ENCODE data around the gene PSMC4.

The PSMC4 gene

DNA sequence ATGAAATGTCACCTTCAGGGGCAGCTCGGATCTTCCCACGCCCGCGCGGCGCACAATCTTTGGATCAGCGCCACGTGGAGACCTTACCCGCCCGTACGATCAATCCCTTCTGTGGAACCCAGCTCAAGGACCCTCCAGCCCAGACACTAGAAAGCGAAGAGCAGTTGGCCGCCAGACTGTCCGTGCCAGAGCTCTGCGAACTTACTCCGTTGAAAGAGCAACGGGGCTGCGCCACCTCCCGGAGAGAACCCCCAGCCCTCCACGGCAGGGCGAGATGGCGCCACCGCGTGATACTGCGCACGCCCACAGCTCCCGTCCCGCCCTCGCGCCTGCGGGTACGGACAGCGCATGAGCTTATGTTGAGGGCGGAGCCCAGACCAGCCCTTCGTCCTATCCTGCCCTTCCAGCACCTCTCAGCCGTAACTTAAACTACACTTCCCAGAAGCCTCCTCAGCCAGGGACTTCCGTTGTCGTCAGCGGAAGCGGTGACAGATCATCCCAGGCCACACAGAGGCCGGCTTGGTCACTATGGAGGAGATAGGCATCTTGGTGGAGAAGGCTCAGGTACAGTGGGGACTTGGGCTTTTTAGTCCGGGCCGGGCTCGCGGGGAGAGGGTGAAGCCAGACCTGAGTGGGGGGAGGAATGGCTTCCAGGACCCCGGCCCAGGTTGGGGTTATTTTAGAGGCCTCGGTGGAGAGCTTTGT, at the start of gene PSMC4:
PSMC4 (plus strand) TSS at position 491 of the 705 bp plus-strand sequence; CDS start at position 529, 38 bp downstream.
- peak; percentile 98 for DNase-seq (ENCODE audit: low read depth)

DNA sequence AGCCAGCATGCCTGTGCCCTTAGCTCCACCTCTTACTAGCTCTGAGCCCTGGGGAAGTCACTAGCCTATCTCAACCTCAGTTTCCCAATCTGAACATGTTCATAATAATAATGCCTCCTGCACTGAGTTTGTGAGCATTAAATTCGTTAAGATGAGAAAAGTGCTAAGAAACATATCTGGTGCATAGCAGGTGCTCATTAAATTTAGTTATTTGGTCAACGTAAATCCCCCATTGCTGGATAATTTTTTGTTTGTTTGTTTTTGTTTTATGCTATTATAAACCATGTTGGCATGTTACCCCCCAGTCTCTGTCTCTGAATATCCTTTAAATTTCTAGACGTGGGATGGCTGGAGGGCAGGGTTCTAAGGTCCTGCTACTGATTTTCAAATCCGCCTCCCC, 47.1 kb upstream of the PSMC4 start:
- no peak for DNase-seq (ENCODE audit: low read depth)

DNA sequence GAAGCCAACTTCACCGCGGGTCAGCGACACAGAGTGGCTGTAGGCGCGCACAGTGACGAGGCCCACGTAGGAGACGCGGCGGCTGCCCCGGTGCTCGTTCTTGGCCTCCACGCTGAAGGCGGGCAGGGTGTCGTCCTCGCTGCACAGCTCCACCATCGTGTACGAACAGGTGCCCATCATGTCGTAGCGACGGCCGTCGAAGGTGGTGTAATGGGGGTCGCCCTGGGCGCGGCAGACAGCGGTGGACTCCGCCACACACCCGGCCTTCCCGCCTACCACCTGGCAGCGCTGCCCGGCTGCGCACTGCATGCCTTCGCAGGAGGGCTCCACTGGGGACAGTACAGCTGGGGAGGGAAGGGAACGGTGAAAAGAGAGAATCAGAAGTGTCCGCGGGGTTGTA, 46.6 kb upstream of the PSMC4 start:
- no peak for DNase-seq (ENCODE audit: low read depth)

DNA sequence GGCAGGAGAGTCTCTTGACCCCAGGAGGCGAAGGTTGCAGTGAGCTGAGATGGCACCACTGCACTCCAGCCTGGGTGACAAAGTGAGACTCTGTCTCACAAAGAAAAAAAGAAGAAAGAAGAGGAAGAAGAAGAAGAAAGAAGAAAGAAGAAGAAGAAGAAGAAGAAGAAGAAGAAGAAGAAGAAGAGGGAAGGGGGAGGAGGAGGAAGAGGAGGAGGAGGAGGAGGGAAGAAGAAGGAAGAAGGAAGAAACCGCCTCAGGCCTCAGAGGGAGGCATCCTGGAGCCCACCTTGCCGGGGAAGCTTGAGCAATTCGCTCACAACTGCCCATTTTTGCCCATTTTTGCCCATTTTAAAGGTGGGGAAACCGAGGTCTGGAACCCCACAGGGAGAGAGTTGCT, 46.0 kb upstream of the PSMC4 start:
- DNase-seq (ENCODE audit: low read depth) = no peak

DNA sequence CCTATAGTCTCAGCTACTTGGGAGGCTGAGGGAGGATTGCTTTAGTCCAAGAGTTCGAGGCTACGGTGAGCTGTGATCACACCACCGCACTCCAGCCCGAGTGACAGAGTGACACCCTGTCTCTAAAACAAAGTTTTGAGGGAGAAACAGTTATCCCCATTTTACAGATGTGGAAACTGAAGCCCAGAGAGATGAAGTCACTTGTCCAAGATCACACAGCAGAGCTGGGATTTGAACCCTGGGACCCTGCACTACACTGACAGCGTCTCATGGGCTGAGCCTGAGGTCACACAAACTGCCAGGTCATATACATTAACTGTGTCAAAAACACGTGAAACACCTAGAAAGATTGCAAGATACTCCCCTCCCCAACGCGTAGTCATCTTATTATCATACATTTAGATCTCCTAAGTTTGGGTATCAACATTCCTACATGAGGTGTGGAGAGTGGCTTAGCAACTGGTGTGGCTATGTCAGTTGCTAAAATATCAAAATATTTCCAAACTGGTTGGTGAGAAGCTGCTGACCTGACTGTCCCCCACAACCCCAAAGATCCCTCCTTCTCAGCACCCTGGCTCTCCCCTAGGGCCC, 44.7 kb upstream of the PSMC4 start:
- DNase-seq (ENCODE audit: low read depth) = no peak

DNA sequence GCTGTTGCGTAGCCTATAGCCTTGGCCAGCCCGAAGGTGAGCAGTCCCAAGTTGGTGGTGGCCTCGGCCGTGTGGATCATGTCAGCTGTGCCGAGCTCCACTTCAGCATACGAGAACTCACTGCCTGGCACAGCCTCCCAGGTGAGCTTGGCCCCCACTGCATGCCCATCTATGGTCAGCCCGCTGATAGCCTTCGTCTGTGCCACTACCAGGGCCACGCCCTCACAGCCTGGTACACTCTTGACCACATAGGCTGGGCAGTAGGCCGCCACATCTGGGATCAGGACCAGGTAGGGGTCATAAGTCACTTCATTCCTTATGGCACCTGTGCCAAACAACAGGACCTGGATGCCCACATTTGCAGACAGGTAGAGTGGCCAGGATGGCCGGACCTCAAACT, 43.9 kb upstream of the PSMC4 start:
- no peak for DNase-seq (ENCODE audit: low read depth)

DNA sequence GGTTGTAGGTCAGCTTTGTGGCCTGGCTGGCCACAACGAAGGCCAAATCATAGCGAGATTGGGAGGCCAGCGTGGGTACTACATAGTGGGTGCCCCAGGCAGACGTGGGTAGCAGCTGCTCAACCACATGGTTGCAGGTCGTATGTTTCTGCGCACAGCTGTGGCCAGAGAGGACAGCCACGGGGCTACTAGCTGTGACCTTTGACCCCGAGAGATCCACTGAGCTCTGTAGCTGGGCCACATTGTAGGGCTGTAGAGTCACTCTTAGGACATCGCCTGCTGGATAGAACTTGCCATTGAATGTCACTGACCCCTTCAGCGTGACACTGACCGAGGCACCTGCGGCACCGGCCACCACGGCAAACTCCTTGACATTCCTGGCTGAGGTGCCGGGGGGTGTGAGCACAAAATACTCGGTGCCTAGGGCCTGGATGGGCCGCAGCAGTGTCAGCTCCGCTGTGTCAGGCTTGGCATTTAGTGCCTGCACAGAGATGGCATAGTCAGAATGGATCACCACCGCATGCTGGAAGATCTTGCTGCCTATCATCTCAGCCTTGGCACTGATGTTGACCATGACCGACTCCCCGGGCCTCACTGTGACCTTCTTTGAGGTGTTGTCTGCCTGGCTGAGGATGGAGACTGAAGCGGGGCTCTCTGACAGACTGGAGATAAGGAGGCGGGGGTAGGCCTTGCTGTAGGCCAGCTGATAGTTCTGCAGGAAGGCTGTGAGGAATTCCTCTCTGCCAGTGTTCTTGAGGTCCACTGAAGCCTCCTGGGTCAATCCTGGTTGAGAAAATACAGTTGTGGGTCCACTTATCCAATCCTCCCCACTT, 43.2 kb upstream of the PSMC4 start:
- DNase-seq (ENCODE audit: low read depth) = no peak

DNA sequence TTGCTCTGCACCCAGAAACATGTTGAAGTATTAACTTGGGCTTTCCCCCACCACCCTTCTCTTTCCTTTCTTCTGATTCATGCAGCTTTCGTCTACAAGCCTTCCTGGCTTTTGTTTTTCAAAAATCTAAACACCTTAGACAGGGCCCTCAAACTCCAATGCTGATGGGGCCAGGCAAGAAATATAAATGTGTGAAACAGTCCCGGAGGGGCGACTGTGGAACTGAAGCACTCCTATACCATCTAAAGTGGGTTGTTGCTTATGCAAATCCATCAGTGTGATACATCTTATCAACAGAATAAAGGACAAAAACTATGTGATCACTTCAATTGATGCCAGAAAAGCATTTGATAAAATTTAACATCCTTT, 42.6 kb upstream of the PSMC4 start:
- DNase-seq (ENCODE audit: low read depth) = no peak

DNA sequence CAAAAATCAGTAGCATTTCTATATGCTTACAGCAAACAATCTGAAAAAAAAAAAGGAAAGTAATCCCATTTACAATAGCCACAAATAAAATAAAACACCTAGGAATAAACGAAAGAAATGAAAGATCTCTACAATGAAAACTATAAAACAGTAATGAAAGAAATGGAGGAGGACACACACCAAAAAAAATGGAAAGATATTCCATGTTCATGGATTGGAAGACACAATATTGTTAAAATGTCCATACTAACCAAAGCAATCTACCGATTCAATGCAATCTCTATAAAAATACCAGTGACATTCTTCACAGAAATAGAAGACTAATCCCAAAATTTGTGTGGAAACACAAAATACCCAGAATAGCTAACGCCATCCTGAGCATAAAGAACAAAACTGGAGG, 41.2 kb upstream of the PSMC4 start:
- DNase-seq (ENCODE audit: low read depth) = no peak

DNA sequence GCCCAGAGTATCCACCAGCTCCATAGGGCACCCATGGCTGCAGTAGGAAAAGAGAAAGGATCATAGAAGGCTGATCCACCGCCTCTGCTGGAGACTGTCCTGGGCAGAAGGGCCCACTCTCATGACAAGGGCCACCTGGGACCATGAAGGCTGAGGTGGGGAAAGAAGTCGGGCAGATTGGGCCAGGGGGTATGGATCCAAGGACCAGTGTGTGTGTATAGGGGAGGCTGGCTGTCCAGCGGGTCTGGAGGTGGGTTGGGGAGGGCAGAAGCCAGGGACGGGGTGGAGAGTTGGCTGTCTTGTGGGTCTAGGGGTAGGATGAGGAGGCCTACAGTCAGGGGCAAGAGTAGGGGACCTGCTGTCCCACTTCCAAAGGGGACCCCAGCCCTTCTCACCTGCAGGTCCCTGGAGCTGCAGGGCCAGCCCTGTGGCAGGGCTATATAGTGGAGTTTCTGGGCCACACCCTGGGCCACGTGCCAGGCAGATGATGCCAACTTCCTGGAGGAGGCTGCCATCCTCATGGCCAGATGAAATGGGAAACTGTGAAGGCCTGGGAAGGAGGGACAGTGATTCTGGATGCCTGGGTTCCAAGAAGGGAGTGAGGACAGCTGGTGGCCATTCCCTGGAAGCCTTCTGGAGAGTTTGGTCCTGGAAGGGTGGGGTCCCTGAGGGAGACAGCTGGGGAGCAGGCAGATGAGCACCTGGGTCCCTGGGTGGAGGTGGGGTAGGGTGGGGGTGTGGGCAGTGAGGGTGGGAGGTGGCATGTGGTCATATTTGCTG, 36.2 kb upstream of the PSMC4 start, which contains the start of gene FCGBP:
FCGBP (minus strand) TSS at position 51 of the 780 bp plus-strand sequence.
- no peak for DNase-seq (ENCODE audit: low read depth)

DNA sequence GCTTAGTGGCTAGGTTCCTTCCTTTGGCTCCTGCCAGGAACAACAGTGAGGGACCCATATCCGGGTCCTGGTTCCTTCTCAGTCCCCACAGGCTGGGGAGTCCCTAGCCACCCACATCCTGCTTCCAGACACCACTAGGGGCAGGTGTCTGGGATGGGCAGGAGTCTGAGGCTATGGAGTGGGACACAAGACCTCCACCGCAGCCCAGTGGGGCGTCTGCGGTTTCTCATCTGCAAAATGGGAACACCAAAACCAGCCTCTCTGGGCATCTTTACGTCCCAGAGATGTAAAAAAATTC, 35.7 kb upstream of the PSMC4 start:
- no peak for DNase-seq (ENCODE audit: low read depth)

DNA sequence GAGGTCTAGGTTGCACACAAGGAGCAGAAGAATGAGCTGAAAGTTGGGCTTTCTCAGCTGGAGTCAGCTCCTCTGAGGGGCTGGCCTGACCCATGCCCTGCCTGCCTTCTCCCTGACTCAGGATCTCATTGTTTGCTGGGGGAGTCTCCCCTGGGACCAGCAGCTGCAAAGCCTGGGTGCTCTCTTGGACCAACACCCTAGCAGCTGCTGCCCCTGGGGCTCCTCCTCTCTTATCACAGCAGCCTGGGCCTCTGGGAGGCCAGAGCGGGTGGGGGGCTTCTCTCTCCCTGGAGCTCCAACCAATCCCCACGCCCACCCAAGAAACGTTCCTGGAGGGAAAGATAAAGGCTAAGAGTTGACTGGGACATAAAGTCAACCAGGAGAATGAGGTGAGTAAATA, 34.9 kb upstream of the PSMC4 start:
- DNase-seq (ENCODE audit: low read depth) = no peak

DNA sequence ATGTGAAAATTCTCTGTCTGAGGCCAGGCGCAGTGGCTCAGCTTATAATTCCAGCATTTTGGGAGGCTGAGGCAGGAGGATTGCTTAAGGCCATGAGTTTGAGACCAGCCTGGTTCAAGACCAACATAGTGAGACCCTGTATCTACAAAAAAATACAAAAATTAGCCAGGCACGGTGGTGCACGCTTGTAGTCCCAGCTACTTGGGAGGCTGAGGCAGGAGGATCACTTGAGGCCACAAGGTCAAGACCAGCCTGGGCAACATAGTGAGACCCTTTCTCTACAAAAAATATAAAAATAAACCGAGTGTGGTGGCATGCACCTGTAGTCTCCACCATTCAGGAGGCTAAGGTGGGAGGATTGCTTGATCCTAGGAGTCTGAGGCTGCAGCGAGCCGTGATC, 34.3 kb upstream of the PSMC4 start:
- DNase-seq (ENCODE audit: low read depth) = no peak

DNA sequence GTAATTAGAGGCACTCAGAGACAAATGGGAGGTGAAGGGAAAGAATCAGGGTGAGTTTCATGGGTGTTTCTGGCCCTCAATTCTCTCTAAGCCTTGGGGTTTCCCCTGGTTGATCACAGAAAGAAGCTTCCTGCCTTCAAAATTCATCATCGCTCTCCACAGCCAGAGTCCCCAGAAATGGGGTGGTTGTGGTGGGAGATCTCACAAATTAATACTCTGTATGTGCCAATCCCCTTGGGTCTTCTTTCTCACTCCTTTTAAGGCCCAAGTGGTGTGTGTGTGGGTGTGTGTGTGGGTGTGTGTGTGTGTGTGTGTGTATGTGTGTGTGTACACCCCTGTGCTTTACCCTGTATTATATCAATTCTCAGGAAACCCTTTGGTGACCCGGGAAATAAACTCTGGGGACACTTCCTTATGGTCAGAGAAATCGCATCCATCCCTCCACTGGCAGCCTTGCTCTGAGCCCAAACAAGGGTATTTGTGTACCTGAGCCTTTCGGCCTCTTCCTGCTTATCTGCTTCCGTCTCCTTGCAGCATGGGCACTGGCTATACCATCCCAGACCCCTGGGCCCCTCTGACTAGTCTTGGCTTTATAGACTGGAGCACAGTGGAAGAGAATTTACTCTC, 33.8 kb upstream of the PSMC4 start:
- DNase-seq (ENCODE audit: low read depth) = peak; percentile 25

DNA sequence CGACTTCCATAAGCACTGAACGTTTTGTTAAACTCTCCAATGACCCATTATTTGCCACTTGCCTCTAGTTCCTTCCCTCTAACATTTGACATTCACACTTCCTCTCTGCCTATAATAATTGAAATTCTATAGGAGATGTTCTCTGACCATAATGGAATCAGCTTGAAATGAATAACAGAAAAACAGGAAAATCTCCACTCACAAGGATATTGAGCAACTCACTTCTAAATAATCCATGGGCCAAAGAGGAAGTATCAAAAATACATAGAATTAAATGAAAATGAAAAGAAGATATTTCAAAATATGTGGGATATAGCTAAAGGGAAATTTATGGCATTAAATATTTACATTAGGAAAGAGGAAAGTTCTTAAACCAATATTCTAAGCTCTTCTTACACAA, 33.2 kb upstream of the PSMC4 start:
- DNase-seq (ENCODE audit: low read depth) = no peak

DNA sequence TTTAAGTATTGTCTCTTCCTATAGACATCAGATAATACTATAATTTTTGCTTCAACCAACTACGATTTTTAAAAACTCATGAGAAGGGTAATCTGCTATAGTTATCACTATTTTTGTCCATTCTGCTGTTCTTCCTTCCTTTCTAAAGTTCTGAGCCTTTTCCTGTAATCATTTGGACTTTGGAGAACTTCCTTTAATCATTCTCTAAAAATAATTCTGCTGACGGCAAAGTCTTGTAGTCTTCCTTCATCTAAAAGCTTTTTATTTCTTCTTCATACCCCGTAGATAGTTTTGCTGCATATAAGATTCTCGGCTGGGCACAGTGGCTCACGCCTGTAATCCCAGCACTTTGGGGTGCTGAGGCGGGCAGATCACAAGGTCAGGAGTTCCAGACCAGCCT, 31.4 kb upstream of the PSMC4 start:
- DNase-seq (ENCODE audit: low read depth) = no peak

DNA sequence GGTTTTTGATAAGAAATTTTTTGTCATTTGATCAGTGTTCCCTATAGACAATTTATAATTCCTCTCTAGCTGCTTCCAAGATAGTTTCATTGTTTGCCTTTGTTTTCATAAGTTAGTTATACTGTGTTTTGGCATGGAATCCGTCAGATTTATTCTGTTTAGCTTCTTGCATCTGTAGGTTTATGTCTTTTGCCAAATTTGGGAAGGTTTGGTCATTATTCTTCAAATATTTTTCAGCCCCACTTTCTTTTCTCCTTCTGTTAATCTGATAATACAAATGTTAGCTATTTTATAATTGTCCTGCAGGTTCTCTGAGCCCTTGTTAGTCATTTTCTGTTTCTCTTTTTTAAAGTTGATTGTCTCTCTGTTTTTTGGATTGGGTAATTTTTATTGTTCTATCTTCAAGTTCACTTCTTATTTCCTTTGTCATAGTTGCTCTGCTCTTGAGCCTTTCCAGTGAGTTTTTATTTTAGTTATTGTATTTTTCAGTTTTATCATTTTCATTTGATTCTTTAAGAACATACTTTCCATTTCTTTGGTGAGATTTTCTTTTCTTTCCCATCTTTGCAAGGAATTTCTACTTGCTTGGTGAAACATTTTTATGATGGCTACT, 30.6 kb upstream of the PSMC4 start:
- no peak for DNase-seq (ENCODE audit: low read depth)

DNA sequence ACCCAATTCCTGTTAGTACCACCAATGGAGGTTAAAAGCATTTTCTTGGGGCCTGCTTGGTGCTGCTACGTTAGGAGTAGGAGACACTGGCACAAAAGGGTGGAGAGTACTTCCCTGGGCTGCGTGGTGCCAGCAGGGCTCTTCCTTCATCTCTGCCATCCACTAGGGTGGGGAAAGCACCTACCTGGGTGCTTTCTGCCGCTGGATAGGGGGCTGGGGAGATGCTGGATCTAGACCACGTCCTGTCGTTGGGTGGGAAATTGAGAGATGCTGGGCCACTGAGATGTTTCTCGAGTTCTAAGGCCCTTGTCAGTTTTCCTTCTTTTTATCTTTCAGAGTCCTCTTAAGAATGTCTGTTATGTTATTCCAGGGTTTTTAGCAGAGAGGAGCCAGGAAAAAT, 29.8 kb upstream of the PSMC4 start:
- DNase-seq (ENCODE audit: low read depth) = no peak

DNA sequence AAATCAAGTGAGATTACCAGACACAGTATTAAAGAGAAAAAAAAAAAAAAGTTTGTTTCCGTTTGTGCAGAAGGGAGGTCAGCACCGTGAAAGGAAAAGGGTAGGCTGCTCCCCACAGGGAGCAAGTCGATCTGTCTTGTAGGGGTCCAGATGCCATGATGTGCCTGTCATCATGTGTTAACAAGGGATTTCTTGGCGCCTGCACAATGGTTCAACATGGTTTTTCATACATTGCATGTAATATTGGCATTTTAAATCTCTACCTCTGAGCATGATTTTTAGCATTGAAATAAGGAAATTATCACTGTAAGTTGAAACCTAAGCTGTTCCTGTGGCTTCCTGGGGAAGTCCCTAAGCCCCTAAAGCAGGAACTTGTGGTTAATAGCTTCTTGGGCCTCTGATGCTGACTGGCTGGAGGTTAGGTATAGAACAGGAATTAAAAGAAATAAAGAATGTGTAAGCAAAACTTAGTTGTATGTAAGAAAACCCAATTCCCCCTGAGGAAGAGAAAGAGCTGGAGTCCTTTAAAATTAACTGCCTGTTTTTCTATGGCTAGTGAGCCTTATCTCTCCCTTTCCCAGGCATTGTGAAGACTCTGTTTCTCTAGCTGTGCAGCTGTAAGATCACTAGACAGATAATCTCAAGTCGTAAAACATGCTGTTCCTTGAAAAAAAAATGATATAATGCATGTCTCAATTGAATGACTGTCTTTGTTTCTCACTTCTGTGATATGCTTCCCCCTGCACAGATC, 29.2 kb upstream of the PSMC4 start:
- DNase-seq (ENCODE audit: low read depth) = peak; percentile 49

DNA sequence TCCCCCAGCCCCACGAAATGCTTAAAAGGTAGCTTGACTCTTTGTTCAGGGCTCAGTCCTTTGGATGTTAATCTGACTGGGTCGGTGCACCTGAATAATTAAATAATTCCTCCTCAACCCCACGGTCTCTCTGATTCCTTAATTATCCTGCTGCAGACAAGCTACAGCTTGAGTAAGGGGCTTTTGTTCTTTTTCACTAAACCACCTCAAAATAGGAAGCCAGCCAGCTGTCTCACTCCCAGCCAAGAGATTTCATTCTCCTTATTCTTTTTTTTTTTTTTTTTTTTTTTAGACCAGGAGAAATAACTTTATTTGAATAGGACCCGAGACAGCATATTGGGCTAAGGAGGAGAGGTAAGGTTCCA, 28.6 kb upstream of the PSMC4 start:
- no peak for DNase-seq (ENCODE audit: low read depth)

DNA sequence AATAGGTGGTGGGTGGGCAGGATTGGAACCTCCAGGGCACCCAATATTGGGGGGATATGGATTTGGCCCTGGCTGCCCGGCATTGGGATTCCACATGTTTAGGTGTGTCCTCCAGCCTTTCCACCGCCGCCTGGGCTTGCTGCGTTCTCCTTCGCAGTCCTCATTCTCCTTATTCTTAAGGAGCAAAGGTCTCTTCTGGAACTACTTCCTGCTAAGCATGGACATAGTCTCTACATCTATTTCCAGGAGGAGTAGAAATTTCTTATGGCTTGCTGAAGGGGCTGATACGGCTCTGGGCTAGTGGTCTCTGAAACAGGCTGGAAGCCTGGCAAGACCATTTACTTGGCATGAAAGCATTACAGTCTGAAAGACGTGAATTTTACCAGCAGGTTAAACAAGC, 27.4 kb upstream of the PSMC4 start:
- DNase-seq (ENCODE audit: low read depth) = no peak

All from activated gamma-delta T cell treated with anti-CD3 and anti-CD28 coated beads, Interleukin-2, amount 50 U/mL, for 16 hours (primary cell).